AG08395 (cell line): ENCODE measurements around the gene SCAPER.

ENCODE experiments used
- DNase-seq: peaks from one replicate; pipeline ENCODE4 v3.0.0; 2012; ENCODE audit warnings: mixed read lengths, low spot score

Gene SCAPER

DNA sequence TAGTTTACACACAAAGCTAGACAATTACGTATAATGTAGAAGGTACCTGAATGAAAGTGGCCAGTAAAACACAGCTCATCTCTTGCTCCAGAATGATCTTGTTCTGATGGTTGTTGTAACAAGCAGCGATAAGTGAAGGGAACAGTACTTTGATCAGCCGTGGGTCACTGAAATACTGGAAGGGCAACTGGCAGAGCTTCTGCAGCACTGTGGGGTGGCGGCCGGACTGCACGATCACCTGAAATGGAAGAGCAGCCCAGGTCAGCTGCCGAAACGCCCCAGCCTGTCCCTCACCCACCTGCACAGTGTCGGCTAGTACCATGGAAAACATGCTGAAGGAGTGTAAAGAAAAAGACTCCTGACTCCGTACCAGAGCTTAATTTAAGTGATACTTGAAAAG lies 551.2 kb downstream of the SCAPER start:
- DNase-seq, result no peak

DNA sequence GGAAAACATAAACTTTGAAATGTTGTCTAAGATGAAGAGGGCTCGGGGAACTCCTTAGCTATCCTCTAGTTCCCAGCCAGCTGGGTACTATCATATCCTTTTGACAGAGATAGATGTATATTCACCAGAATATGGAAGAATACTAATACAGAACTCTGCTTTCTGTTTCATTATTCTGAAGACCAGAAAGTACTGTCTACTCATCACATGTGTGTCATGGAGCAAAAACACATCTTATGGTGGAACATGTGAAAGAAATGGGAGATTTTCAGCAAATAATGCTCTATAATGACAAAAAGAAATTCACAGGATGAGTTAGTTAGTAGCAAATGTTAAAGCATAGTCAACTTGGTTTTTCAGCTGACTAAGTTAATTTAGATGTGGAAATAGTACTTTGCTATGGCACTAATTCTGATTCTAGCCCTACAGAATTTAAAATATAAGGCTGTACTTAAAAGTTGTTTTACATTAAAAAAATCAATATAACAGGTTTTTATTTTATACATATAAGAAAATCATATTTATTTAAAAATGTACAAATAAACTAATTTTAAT lies 552.0 kb downstream of the SCAPER start:
- no peak for DNase-seq

DNA sequence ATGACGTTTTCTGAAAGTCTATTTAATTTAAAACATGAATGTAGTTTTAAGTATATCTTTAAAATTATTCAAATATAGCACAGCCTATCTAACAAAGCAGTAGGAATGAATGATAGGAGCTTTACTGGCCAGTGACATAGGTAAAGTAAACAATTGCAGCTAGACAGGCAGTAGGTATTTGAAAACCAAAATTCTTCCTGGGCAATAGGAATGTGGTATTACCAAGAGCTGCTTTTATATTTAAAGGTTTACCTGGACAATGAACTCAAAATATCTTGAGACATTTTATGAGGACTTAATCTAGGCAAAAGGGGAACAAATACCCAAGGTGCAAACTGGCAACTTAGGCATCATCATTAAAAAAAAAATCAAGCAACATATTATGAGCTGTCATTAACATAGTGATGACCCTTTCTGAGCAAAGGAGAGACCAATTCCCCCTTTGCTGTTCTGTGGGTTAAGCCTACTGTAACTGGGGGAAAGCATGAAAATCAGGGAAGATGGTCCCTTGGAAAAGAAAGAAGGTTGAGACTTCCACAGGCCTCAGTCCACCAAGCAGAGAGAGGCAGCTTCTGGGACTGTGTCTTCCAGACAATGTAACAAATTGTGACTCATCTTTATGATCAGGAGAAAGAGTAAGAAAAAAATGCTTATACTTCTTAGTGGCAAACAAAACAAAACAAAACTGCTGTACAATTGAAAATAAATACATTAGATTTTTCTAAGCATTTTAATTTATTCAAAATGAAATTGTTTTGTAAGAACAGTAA lies 555.7 kb downstream of the SCAPER start:
- no peak for DNase-seq

DNA sequence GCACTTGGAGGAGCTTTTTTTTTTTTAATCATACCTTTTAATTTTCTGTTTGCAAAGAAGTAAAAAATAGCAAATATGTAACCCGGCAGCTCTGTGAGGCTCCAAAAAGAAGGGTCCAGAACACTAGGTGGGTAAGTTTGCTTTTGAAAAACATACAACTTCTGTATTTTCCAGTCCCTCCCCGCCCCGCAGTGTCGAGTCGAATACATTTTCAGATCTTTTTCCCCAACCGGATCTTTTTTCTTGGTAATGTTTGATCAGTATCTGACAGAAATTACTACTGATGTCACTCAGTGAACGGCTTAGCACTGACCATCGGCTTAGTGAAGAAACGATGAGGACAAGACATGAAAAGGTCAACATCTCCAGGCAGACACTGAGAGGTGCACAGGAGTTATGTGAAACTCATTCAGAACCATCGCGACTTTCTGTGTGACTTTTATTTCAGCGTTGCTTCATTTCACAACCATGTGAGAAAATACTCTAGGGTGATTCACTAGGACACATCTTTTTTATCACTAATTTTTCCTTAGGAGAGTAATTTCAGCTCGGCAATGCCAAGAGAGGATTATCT lies 557.6 kb downstream of the SCAPER start:
- no peak for DNase-seq

DNA sequence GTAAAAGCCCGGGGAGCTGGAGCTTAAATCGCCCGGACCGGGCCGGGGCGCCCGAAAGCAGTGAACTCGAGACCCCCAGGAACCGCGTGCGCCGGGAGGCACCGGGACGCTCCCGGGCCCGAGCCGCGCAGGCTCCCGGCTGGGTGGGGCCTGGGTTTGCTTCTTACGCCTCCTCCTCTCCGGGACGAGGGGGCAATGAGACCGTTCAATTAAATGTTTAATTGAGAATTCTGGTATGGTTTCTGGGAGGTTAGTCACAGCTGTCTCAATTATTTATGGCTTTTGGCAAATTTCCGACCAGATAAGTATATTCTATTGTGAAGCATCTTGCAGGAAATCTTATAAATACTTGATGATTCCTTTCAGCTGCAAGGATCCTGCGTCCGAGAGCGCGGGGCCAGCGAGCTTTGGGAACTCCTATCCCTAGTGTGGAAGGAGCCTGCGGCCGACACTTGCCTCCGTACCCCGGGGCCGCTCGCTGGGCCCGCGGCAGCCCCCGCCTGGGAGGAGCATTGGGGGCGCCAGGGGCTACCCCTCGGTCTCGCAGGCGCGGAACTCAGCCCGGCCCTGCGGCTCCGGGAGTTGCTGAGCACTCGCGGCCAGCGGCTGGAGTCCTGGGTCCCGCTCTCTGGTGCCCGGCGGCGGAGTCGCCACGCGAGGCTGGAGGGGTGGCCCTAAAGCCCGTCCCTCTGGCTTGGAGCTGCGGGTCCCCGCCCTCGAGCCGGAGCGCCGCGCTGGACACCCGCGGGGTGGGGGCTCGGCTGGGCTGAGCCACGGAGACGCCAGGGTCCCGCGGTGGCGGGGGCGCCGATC lies 558.3 kb downstream of the SCAPER start:
- no peak for DNase-seq

DNA sequence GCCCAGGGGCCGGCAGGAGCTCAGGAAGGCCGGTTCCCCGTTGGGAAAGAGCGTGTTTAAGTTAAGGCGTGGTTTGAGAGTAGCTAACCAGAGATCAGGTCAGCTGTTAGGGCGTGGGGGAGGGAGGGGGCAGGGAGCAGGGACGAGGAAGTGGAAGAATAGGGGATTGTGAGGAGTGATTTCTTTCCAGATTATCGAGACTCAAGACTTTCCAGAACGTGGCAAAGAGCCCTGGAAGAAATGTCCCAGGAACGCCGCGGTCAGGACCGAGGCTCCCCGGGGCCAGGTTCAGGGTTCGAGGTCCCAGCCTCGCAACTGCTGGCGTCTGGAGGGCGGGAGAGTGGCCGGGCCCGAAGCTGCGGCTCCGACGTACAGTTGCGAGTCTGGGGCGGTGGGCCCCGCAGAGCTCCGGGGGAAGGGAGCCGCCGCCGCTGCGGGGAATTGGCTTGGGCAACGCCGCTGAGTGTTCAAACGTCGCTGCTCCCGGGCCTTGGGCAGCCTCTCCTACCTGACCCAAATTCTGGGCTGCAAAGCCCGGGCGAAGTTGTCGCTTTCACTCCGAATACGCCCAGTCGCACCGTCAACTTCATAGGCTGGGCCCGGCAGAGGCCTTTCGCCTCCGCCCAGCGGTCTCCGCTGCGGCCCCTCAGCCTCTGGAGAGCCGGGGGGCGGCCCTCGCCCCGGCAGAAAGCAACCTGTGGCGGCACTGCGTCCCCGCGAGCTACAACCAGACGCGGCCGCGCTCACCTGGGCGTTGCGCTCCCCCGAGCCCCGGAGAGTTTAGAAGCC lies 559.1 kb downstream of the SCAPER start:
- no peak for DNase-seq

DNA sequence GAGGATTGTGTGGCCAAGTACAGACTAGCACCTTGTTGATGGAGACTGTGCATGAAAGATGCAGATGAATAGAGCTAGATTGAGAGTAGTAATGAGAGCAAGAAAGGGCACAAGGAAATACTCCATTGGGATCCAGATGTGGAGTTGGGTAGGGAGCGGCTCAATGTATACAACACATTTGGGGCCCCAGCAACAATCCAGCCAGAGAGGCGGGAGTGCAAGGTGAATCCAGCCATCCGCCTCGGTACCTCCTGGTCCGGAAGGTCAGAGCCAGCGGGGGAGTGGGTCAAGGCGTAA lies 559.6 kb downstream of the SCAPER start:
- no peak for DNase-seq

DNA sequence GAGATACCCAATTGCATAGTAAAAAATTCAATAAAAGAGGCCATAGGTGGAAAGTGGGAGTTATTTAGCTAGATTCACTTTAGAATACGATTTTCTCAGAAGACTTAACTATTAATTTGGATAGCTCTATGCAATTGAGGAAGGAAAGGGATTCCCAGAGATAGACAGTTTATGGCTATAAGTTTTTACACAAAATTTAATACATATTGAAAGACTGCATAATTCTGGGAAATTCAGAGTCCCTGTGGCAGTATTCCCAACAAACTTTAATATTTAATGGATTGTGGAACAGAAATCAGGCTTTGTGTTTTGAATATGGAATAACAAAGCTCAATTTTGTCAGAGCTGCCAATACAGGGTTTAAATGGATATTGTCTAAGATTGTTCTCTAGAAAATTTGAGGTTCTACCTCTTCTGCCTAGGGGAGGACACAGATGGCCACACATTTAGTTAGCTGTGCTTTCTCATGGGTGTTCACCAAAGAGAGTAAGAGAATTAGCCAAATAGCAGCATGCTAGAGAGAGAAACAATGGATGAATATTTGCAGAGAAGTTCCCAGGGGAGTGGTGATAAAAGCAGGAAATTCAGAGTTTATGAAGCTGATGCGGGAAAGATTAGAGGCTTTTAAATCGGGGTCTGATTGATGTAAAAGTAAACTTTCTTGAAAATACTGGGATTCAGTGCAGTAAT lies 560.1 kb downstream of the SCAPER start:
- no peak for DNase-seq

DNA sequence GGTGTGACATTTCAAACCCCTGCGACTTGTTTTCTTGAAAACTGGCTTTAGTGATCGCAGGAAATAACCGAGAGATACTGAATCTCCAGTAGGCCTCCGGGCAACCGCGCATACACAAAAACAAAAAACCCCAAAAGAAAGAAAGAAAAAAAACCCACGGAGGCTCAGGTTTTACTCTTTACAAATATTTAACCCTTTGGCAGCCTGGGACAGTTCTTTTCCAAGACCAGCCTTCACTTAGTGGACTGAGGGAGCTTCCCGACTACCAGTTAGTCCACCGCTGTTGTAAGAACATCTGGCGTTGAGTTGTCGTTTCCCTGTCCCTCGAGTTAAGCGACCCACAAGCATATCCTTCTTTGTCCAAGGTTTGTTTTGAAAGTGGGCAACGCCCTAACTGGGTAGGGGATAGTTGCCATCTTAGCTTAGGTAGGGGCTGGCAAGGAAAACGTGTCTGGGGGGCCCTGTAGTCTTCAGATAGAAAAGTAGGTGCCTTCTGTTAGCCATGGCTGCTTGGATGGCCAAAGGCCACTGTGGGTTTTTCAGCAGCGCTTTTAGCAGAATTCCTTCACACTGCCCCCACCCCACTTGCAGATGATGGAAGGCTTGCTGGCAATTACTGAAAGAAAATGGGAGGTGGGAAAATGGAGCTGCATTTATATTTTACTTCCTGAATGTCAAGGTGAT lies 561.7 kb downstream of the SCAPER start:
- DNase-seq, result no peak

DNA sequence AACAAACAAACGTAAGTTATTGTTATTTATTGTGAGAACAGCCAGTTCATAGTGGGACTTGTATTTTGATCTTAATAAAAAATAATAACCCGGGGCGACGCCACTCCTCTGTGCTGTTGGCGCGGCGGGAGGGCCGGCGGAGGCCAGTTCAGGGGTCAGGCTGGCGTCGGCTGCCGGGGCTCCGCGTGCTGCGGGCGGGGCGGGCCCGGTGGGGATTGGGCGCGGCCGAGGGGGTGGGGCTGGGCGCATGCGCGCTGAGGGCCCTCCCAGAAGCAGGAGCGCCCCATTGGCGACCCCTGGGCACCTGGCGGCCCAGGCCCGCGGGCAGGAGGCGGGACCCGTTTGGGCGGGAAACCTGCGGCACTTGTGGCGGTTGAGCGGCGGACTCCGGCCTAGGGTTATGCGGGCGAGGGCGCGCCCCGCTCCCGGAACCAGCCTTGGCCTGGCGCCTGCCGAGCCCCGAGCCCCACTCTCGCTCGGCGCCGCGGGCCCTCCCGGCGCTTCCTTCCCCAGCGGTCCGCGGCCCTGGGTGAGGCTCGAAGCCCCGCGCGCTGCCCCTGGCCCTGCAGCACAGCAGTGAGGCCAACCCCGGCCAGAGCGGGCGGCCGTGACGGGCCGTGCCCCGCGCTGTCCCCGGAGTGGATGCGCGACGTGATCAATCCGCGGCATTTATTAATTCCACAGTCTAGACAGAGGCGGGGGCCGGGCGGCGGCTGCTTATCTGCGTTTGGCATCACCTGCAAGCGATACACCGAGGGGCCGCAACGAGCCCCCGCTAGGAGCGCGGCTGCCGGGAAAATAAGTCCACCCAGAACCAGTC lies 562.5 kb downstream of the SCAPER start:
- no peak for DNase-seq

DNA sequence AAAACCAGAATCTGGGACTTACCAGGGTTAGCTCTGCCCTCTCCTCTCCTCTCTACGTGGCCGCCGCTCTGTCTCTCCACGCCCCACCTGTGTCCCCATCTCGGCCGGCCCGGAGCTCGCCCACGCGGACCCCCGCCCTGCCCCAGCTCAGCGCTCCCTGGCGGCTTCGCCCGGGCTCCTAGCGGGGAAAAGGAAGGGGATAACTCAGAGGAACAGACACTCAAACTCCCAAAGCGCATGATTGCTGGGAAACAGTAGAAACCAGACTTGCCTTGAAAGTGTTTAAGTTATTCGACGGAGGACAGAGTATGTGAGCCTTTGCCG lies 563.1 kb downstream of the SCAPER start:
- DNase-seq, result no peak

DNA sequence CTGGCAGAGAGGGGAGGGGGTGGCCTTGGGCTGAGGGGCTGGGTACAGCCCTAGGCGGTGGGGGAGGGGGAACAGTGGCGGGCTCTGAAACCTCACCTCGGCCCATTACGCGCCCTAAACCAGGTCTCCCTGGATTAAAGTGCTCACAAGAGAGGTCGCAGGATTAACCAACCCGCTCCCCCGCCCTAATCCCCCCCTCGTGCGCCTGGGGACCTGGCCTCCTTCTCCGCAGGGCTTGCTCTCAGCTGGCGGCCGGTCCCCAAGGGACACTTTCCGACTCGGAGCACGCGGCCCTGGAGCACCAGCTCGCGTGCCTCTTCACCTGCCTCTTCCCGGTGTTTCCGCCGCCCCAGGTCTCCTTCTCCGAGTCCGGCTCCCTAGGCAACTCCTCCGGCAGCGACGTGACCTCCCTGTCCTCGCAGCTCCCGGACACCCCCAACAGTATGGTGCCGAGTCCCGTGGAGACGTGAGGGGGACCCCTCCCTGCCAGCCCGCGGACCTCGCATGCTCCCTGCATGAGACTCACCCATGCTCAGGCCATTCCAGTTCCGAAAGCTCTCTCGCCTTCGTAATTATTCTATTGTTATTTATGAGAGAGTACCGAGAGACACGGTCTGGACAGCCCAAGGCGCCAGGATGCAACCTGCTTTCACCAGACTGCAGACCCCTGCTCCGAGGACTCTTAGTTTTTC lies 563.6 kb downstream of the SCAPER start:
- DNase-seq, result no peak

DNA sequence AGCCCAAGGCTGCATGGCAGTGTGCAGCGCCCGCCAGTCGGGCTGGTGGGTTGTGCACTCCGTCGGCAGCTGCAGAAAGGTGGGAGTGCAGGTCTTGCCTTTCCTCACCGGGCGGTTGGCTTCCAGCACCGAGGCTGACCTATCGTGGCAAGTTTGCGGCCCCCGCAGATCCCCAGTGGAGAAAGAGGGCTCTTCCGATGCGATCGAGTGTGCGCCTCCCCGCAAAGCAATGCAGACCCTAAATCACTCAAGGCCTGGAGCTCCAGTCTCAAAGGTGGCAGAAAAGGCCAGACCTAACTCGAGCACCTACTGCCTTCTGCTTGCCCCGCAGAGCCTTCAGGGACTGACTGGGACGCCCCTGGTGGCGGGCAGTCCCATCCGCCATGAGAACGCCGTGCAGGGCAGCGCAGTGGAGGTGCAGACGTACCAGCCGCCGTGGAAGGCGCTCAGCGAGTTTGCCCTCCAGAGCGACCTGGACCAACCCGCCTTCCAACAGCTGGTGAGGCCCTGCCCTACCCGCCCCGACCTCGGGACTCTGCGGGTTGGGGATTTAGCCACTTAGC lies 564.3 kb downstream of the SCAPER start:
- no peak for DNase-seq

DNA sequence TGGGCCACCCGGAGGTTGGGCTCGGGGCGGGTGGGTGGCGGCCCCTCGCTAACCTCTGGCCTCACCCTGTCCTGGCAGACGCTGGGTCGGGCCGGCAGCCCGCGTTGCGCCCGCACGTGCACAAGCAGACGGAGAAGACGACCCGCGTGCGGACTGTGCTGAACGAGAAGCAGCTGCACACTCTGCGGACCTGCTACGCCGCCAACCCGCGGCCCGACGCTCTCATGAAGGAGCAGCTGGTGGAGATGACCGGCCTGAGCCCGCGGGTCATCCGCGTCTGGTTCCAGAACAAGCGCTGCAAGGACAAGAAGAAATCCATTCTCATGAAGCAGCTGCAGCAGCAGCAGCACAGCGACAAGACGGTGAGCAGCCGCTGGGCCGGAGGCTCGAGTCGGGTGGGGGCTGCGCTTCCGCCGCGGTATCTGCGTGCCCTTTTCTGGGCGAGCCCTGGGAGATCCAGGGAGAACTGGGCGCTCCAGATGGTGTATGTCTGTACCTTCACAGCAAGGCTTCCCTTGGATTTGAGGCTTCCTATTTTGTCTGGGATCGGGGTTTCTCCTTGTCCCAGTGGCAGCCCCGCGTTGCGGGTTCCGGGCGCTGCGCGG lies 564.8 kb downstream of the SCAPER start:
- DNase-seq, result no peak

DNA sequence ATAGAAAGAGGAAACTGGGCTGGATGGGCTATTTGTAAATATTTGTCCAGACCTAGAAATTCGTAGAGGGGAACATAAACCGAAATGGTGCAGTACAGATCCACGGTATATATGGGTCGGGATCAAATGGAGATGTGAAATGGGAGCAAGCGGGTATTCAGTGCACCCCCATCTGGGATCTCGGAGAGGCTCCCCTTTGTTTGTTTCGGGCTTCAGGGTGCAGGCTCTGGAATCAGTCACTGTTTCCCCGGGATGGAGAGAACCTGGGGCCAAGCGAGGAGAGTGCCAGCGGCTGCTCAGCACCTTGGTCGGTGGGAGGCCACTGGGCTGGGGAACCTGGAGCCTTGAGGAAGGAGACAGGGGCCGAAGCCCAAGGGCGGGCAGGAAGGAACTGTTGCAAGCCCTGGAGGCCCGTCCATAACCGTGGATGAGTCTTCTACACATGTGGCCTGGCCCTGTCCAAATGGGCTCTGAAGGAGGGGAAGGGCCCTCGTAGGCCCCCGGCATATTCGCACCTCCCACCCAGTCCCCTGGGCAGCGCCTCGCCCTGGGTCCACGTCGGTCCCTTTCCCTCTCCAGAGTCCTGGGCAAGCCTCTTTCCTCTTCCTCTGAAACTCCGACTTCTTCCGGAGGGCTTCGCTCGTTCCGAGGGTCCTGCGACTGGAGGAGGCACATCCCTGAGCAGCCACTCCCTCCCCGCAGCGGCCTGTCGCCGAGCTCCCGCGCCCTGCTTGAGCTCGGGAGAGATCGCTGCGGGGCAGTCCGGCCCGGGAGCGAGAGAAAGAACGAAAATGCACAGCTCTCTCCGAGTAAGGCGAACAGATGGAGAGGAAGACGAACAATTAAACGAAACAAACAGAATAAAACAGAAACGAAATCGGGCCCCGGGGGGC lies 565.6 kb downstream of the SCAPER start:
- no peak for DNase-seq

DNA sequence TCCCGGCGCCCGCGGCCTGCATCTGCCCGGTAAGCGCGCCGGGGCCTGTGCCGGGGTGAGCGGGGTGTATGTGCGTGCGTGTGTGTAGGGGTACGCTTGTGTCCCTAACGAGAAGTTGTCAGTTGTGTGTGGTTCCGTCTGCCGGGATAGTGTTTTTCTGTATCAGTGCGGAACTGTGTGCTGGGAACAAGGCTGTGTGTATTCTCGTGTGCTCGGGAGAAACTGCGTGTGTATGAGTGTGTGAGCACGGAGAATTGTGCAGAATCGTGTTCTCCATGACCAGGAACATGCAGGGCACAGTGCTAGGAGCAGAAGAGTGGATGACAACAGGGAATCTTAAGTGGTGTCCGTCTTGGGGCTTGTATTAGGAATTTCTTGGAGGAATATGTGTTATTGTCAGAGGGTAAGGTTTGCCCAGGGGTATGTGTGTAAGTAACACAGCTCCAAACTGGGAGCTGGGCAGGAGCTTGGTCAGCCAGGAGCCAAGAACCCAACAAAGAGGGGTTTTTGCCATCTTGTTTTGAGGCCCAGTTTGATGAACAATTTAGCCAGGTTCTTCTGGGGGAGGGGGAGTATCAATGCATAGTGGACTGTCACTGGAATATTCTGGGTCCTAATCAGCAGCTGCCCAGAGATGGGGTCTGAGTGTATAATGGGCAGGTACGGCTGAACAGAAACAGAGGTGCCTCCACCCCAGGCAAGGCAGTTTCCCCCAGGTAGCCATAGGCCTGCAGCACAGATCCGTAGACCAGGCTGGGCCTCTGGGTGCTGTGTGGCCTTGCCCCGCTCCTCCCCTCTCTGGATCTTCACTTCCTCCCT lies 566.4 kb downstream of the SCAPER start:
- DNase-seq, result no peak
